ENCODE results near the gene C16orf82. TPM values are rescaled to one million over a fixed set of nuclear protein-coding genes. Genes with fewer than 3 reads are reported as not detected.

The C16orf82 gene
- total RNA-seq, 4 donors from 2014 or later = not detected

- H3K27me3 ChIP-seq = no peaks in the 10 kb centered on the region
- in situ Hi-C loops (cut with MboI; ENCODE audit: low sequenced_read_pairs in 4 of 4) = loop anchor here in 1 of 4 donors (25.0 kb wide), 1 partner anchor 89 kb away; no protein-coding TSS in a partner anchor
- H3K36me3 ChIP-seq = no peaks in the 10 kb centered on the region
- intact Hi-C loops (cut with DNase I; ENCODE audit: low total_unique reads) = no loop called here
- DNase-seq = peak; percentile 26 to 60
- H3K9me3 ChIP-seq = no peaks in the 10 kb centered on the region
- no peak overlapping the region for H3K4me3 ChIP-seq
- H3K27ac ChIP-seq = no peak overlapping the region
- TF ChIP-seq POLR2A (IDR thresholded peaks at IDR 0.05) (no peak), CTCF (IDR thresholded peaks at IDR 0.05 in 4 of 5, conservative IDR thresholded peaks at IDR 0.05 in 1 of 5) (no peak)
- peak; percentile 65 to 75 for ATAC-seq
- peaks cover 0 to 6% of the 10 kb centered on the region in 2 donors for H3K4me1 ChIP-seq
Observed at GRCh38 chr16:27097800-27098230, 31.1 kb downstream of the C16orf82 start.

- Histone ChIP-seq H3K9me3 (no peaks in the 10 kb centered on the region), H3K36me3 (no peaks in the 10 kb centered on the region), H3K27me3 (no peaks in the 10 kb centered on the region), H3K4me1 (peaks cover 0 to 6% of the 10 kb centered on the region in 2 donors), H3K4me3 (no peak overlapping the region), H3K27ac (peak overlapping the region in 1 of 4 donors; percentile 13)
- TF ChIP-seq POLR2A (IDR thresholded peaks at IDR 0.05) (no peak), CTCF (IDR thresholded peaks at IDR 0.05 in 4 of 5, conservative IDR thresholded peaks at IDR 0.05 in 1 of 5) (no peak)
- ATAC-seq (no peak), DNase-seq (no peak)
- in situ Hi-C loops (cut with MboI; ENCODE audit: low sequenced_read_pairs in 4 of 4) = loop anchor here in 1 of 4 donors (25.0 kb wide), 1 partner anchor 89 kb away; no protein-coding TSS in a partner anchor
- intact Hi-C loops (cut with DNase I; ENCODE audit: low total_unique reads) = no loop called here
Observed at GRCh38 chr16:27098366-27099049, 31.8 kb downstream of the C16orf82 start.

- H3K27ac ChIP-seq = no peak overlapping the region
- H3K27me3 ChIP-seq = peaks cover 0 to 2% (median 0%) of the 10 kb centered on the region in 3 donors
- intact Hi-C loops (cut with DNase I; ENCODE audit: low total_unique reads) = no loop called here
- in situ Hi-C loops (cut with MboI; ENCODE audit: low sequenced_read_pairs in 4 of 4) = loop anchor here in 2 of 4 donors (25.0 kb wide), 1 partner anchor 1266 kb away; no protein-coding TSS in a partner anchor
- H3K4me1 ChIP-seq = no peaks in the 10 kb centered on the region
- ATAC-seq (no peak), DNase-seq (no peak)
- H3K36me3 ChIP-seq = no peaks in the 10 kb centered on the region
- no peak overlapping the region for H3K4me3 ChIP-seq
- TF ChIP-seq POLR2A (IDR thresholded peaks at IDR 0.05) = no peak
- no peaks in the 10 kb centered on the region for H3K9me3 ChIP-seq
Observed at GRCh38 chr16:27102701-27103575, 36.2 kb downstream of the C16orf82 start.

GRCh38 chr16:27103954-27104353, 37.2 kb downstream of the C16orf82 start:
- in situ Hi-C loops (cut with MboI; ENCODE audit: low sequenced_read_pairs in 4 of 4) = loop anchor here in 2 of 4 donors (25.0 kb wide), 1 partner anchor 1267 kb away; no protein-coding TSS in a partner anchor
- H3K36me3 ChIP-seq = no peaks in the 10 kb centered on the region
- no peaks in the 10 kb centered on the region for H3K9me3 ChIP-seq
- no peak overlapping the region for H3K4me3 ChIP-seq
- intact Hi-C loops (cut with DNase I; ENCODE audit: low total_unique reads) = no loop called here
- no peaks in the 10 kb centered on the region for H3K4me1 ChIP-seq
- peaks cover 0 to 2% (median 0%) of the 10 kb centered on the region in 3 donors for H3K27me3 ChIP-seq
- no peak overlapping the region for H3K27ac ChIP-seq
- no peak for DNase-seq
- ATAC-seq = no peak
- no peak for TF ChIP-seq POLR2A (IDR thresholded peaks at IDR 0.05)
- no peak for TF ChIP-seq CTCF (IDR thresholded peaks at IDR 0.05 in 4 of 5, conservative IDR thresholded peaks at IDR 0.05 in 1 of 5)

- no peak overlapping the region for H3K27ac ChIP-seq
- TF ChIP-seq CTCF (IDR thresholded peaks at IDR 0.05 in 4 of 5, conservative IDR thresholded peaks at IDR 0.05 in 1 of 5) (no peak), POLR2A (IDR thresholded peaks at IDR 0.05) (no peak)
- ATAC-seq (no peak), DNase-seq (no peak)
- H3K36me3 ChIP-seq = no peaks in the 10 kb centered on the region
- H3K27me3 ChIP-seq = peaks cover 0 to 2% (median 0%) of the 10 kb centered on the region in 3 donors
- H3K9me3 ChIP-seq = no peaks in the 10 kb centered on the region
- peaks cover 0 to 5% of the 10 kb centered on the region in 2 donors for H3K4me1 ChIP-seq
- in situ Hi-C loops (cut with MboI; ENCODE audit: low sequenced_read_pairs in 4 of 4) (loop anchor here in 2 of 4 donors (25.0 kb wide), 1 partner anchor 1269 kb away; no protein-coding TSS in a partner anchor), intact Hi-C loops (cut with DNase I; ENCODE audit: low total_unique reads) (no loop called here)
- no peak overlapping the region for H3K4me3 ChIP-seq
Observed at GRCh38 chr16:27106305-27106704, 39.6 kb downstream of the C16orf82 start.

All from gastrocnemius medialis (tissue), 4 donors.